DND-41 (cell line): ENCODE data around the gene CD34.

Source experiments
- EZH2 ChIP-seq: IDR thresholded peaks from 3 replicates; pipeline ENCODE4 v1.6.1; 2012; ENCODE audit warnings: borderline replicate concordance, low read depth, mild to moderate bottlenecking, moderate library complexity, low read length, inconsistent platforms; ENCODE audit not compliant: severe bottlenecking
- TF ChIP-seq, protein P1 (sequence below): IDR thresholded peaks from 2 replicates; pipeline ENCODE4 v1.5.1; 2012; ENCODE audit warnings: borderline replicate concordance, low read length, moderate library complexity, mild to moderate bottlenecking; ENCODE audit not compliant: poor library complexity, severe bottlenecking; ENCODE audit errors: extremely low read depth

DNA sequence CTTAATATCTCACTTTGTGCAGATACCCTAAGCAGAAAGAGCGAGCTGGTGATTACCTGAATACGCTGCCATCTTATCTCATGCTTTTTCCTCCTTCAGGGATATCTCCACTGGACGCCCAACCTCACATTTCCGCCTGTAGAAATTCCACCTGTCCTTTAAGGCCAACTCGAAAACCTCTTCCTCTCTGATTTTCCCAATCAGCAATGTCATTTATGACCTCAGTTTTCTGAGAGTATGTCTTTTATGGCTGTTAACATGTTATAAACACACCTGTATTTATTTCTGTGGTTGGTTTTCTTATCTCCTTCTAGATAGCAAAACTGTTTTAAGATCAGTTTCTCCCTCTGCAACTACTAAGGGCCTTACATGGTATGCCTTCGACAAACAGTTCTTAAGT, 41.1 kb downstream of the CD34 start:
- TF ChIP-seq, protein P1, sequence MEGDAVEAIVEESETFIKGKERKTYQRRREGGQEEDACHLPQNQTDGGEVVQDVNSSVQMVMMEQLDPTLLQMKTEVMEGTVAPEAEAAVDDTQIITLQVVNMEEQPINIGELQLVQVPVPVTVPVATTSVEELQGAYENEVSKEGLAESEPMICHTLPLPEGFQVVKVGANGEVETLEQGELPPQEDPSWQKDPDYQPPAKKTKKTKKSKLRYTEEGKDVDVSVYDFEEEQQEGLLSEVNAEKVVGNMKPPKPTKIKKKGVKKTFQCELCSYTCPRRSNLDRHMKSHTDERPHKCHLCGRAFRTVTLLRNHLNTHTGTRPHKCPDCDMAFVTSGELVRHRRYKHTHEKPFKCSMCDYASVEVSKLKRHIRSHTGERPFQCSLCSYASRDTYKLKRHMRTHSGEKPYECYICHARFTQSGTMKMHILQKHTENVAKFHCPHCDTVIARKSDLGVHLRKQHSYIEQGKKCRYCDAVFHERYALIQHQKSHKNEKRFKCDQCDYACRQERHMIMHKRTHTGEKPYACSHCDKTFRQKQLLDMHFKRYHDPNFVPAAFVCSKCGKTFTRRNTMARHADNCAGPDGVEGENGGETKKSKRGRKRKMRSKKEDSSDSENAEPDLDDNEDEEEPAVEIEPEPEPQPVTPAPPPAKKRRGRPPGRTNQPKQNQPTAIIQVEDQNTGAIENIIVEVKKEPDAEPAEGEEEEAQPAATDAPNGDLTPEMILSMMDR, result no peak
- no peak for TF ChIP-seq EZH2
